ENCODE results near the gene TF. TPM values are rescaled to one million over a fixed set of nuclear protein-coding genes. Genes with fewer than 3 reads are reported as not detected.

Gene TF
- total and polyA plus RNA-seq, 10 donors, result 1.7 to 81.8 (median 3.9) TPM

GRCh38 chr3:133765256-133765655, 19.1 kb downstream of the TF start:
- H3K36me3 ChIP-seq, result no peaks in the 10 kb centered on the region
- no peak for DNase-seq

DNA sequence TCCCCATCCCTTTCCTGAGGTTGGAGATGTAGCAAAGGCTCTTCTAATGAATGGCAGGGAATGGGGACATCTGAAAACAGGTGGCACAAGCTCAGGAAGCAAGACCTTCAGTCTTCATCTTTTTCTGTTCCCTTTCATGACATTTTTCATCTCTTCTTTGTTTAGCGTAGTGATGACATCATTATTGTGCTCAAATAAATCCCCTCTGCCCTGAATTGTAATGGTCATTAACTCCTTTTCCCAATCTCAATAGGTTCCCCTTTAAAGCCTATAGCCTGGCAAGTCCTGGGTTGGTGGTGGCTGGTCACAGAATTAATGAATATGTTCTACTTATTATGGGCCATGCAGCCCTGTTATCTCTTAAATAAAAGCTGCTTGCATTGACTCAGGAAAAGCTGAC, 21.4 kb downstream of the TF start:
- Histone ChIP-seq H3K27ac (no peak overlapping the region), H3K4me1 (peaks cover 0 to 7% (median 5%) of the 10 kb centered on the region in 6 donors), H3K27me3 (replicated peaks in 1 of 7) (no peaks in the 10 kb centered on the region), H3K4me3 (no peak overlapping the region), H3K9me3 (no peaks in the 10 kb centered on the region), H3K36me3 (no peaks in the 10 kb centered on the region)
- intact Hi-C loops (cut with DNase I; ENCODE audit: low total_unique reads), result no loop called here
- WGBS, 5 donors, result 81 to 93% (median 88%) methylated on average over 1 of the region's 1 CpG
- no peak for TF ChIP-seq POLR2AphosphoS5 (IDR thresholded peaks at IDR 0.05)
- no peak for TF ChIP-seq POLR2A (IDR thresholded peaks at IDR 0.05)
- DNase-seq, result no peak

More at GRCh38 chr3:133765256-133765655, 19.1 kb downstream of the TF start:
- Histone ChIP-seq H3K4me1 (peaks cover 0 to 7% (median 5%) of the 10 kb centered on the region in 6 donors), H3K27ac (no peak overlapping the region), H3K27me3 (replicated peaks in 1 of 7) (no peaks in the 10 kb centered on the region), H3K4me3 (no peak overlapping the region), H3K9me3 (no peaks in the 10 kb centered on the region)
- no peak for TF ChIP-seq POLR2AphosphoS5 (IDR thresholded peaks at IDR 0.05)
- TF ChIP-seq POLR2A (IDR thresholded peaks at IDR 0.05), result no peak
- no peak for TF ChIP-seq CTCF (IDR thresholded peaks at IDR 0.05 in 8 of 11, conservative IDR thresholded peaks at IDR 0.05 in 3 of 11)
- intact Hi-C loops (cut with DNase I; ENCODE audit: low total_unique reads), result no loop called here

DNA sequence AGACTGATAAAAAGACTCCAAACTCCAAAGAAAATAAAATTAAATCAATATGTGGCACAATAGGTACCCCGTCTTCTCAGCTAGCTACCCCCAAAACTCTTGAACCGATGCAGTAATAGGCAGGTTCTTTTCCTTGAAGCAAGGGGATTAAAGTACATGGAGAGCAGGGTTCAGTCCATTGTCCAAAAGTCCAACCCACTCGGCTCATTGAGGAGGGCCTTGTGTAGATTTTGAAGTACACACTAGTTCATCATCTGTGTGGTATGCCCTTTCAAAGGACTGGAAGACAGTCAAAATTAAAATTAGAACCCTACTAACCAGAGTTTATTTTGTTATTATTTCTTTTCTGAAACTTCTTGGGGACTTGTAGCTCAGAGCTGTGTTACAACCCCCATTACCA, 23.3 kb downstream of the TF start:
- Histone ChIP-seq H3K4me1 (peaks cover 0 to 7% (median 1%) of the 10 kb centered on the region in 6 donors), H3K27ac (no peak overlapping the region), H3K4me3 (no peak overlapping the region), H3K36me3 (no peaks in the 10 kb centered on the region), H3K27me3 (replicated peaks in 1 of 7) (no peaks in the 10 kb centered on the region), H3K9me3 (no peaks in the 10 kb centered on the region)
- no peak for DNase-seq
- WGBS, 5 donors, result 93 to 96% (median 94%) methylated on average over 3 of the region's 3 CpGs
- intact Hi-C loops (cut with DNase I; ENCODE audit: low total_unique reads), result no loop called here
- TF ChIP-seq POLR2A (IDR thresholded peaks at IDR 0.05) (no peak), CTCF (IDR thresholded peaks at IDR 0.05 in 8 of 11, conservative IDR thresholded peaks at IDR 0.05 in 3 of 11) (no peak), POLR2AphosphoS5 (IDR thresholded peaks at IDR 0.05) (no peak)

DNA sequence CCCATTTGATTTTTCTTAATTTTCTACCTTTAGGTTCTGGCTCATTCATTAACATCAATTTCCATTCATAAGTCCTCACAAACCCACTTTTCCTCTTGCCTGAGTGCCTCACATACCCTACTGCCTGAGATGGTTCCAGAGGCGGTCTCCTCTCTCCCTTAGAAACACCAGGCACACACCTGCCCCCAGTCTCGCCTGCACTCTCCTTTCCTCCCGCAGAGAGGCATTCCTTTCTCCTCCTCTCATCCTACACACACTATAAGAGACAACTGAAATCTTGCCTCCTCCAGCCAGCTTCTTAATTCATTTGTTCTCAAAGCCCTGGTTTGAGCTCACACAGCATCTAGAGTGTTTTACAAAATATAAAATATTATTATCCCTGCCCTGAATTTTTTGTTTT, 27.5 kb downstream of the TF start:
- no peaks in the 10 kb centered on the region for H3K4me1 ChIP-seq
- TF ChIP-seq POLR2AphosphoS5 (IDR thresholded peaks at IDR 0.05) (no peak), CTCF (IDR thresholded peaks at IDR 0.05 in 8 of 11, conservative IDR thresholded peaks at IDR 0.05 in 3 of 11) (no peak), POLR2A (IDR thresholded peaks at IDR 0.05) (no peak)
- intact Hi-C loops (cut with DNase I; ENCODE audit: low total_unique reads), result no loop called here
- no peaks in the 10 kb centered on the region for H3K9me3 ChIP-seq
- no peak overlapping the region for H3K4me3 ChIP-seq
- DNase-seq, result no peak
- H3K36me3 ChIP-seq, result no peaks in the 10 kb centered on the region
- 83 to 92% (median 88%) methylated on average over 3 of the region's 3 CpGs for WGBS, 5 donors
- no peak overlapping the region for H3K27ac ChIP-seq
- H3K27me3 ChIP-seq (replicated peaks in 1 of 7), result peaks cover 0 to 20% (median 0%) of the 10 kb centered on the region in 7 donors

DNA sequence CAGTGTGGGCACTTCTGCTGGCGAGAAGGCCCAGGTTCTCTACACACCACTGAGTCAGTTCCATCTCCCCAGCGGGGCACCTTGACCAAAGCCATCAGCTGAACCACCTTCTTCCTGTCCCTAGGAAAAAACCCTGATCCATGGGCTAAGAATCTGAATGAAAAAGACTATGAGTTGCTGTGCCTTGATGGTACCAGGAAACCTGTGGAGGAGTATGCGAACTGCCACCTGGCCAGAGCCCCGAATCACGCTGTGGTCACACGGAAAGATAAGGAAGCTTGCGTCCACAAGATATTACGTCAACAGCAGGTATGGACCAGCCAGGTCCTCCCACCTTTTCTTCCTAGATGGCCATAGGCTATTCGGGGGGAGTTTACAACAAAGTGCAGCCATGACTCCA, 29.1 kb downstream of the TF start:
- Histone ChIP-seq H3K27me3 (replicated peaks in 1 of 7) (peaks cover 0 to 35% (median 6%) of the 10 kb centered on the region in 7 donors), H3K4me3 (no peak overlapping the region), H3K9me3 (no peaks in the 10 kb centered on the region), H3K36me3 (no peaks in the 10 kb centered on the region), H3K27ac (no peak overlapping the region), H3K4me1 (no peaks in the 10 kb centered on the region)
- DNase-seq, result no peak
- TF ChIP-seq POLR2AphosphoS5 (IDR thresholded peaks at IDR 0.05), result no peak
- TF ChIP-seq POLR2A (IDR thresholded peaks at IDR 0.05), result no peak
- TF ChIP-seq CTCF (IDR thresholded peaks at IDR 0.05 in 8 of 11, conservative IDR thresholded peaks at IDR 0.05 in 3 of 11), result no peak
- intact Hi-C loops (cut with DNase I; ENCODE audit: low total_unique reads), result no loop called here
- 90 to 94% (median 92%) methylated on average over 9 of the region's 9 CpGs for WGBS, 5 donors
